Epithelial cell of alveolus of lung (primary cell): ENCODE results near the gene DDX51. TPM values are rescaled to one million over a fixed set of nuclear protein-coding genes. Genes with fewer than 3 reads are reported as not detected.

Source experiments
- total RNA-seq: library from RNA; depleted of rRNA; stranded (reverse); fragments of >200 nt; gene quantifications from 2 replicates; pipeline ENCODE4 v1.2.1, GENCODE V29; 2015

Gene DDX51
- 6.1 and 16.1 TPM in 2 replicates for total RNA-seq

GRCh38 chr12:132144115-132144809, at the start of gene DDX51, which contains the start of gene NOC4L:
TSS of gene DDX51 (minus strand) at chr12:132144319. CDS start at chr12:132144296, 23 bp downstream.
TSS of gene NOC4L (plus strand) at chr12:132144457. CDS start at chr12:132144489, 32 bp downstream.

Other genes starting within 250 kb of the DDX51 start
- 6.5 and 26.6 TPM in 2 replicates for gene ULK1, start 249.7 kb downstream of the DDX51 start, total RNA-seq
- gene PUS1, start 215.0 kb downstream of the DDX51 start, total RNA-seq, result 13.2 and 18.2 TPM in 2 replicates
- 10.5 and 13.9 TPM in 2 replicates for gene EP400, start 194.4 kb downstream of the DDX51 start, total RNA-seq
- 15.3 and 24.2 TPM in 2 replicates for gene NOC4L, start 138 bp upstream of the DDX51 start, total RNA-seq
- gene GALNT9, start 185.3 kb upstream of the DDX51 start, total RNA-seq, result 0.08 and 0.13 TPM in 2 replicates